ENCODE results near the gene MRPL55. TPM values are rescaled to one million over a fixed set of nuclear protein-coding genes. Genes with fewer than 3 reads are reported as not detected.

MRPL55 gene
- polyA plus RNA-seq, 3 donors, result 99.8 to 277 (median 104) TPM

- Histone ChIP-seq H3K9me3 (replicated peaks in 1 of 2; ENCODE audit: control insufficient read depth in 1 of 2, insufficient read depth in 1 of 2, low read length in 2 of 2) (peaks cover 8 to 14% of the 10 kb centered on the region in 2 donors), H3K27me3 (ENCODE audit: control insufficient read depth in 2 of 2, insufficient read depth in 2 of 2, low read length in 2 of 2) (peaks cover 38 to 68% of the 10 kb centered on the region in 2 donors), H3K36me3 (replicated peaks in 1 of 2; ENCODE audit: control insufficient read depth in 1 of 2, insufficient read depth in 2 of 2, low read length in 2 of 2) (no peaks in the 10 kb centered on the region), H3K79me2 (ENCODE audit: insufficient read depth, low read length) (no peaks in the 10 kb centered on the region), H3K9ac (ENCODE audit: insufficient read depth, low read length, poor library complexity, severe bottlenecking) (no peak overlapping the region), H3K4me2 (replicated peaks; ENCODE audit: extremely low read depth, low read length, poor library complexity, severe bottlenecking) (no peak overlapping the region), H3K4me3 (replicated peaks in 1 of 3; ENCODE audit: low read depth in 2 of 3, low read length in 3 of 3) (no peak overlapping the region), H3K27ac (ENCODE audit: low read depth in 1 of 2, low read length in 2 of 2) (no peak overlapping the region), H2AFZ (ENCODE audit: insufficient read depth, low read depth, low read length, poor library complexity, severe bottlenecking) (no peak overlapping the region), H4K20me1 (ENCODE audit: insufficient read depth, low read length) (no peaks in the 10 kb centered on the region), H3K4me1 (ENCODE audit: control insufficient read depth in 1 of 2, insufficient read depth in 2 of 2, low read length in 2 of 2) (peaks cover 17 to 22% of the 10 kb centered on the region in 2 donors)
- H3K27me3 Mint-ChIP-seq (ENCODE audit: low read depth in 3 of 3), result peaks cover 55 to 77% (median 70%) of the 10 kb centered on the region in 3 donors
- peak overlapping the region in 1 of 2 donors; percentile 74 for H3K4me3 Mint-ChIP-seq
- 38% methylated on average over 7 of the region's 18 CpGs for WGBS (ENCODE audit: insufficient coverage)
- H3K36me3 Mint-ChIP-seq, result peaks cover 3% of the 10 kb centered on the region in 2 donors
- no peak for DNase-seq
- intact Hi-C loops (cut with micrococcal nuclease), result loop anchor here in 1 of 2 donors (10.0 kb wide), 1 partner anchor 304 kb away; no protein-coding TSS in a partner anchor
- H3K27ac Mint-ChIP-seq, result no peak overlapping the region
- peaks cover 0 to 34% (median 19%) of the 10 kb centered on the region in 7 donors for H3K9me3 Mint-ChIP-seq
- no peak for TF ChIP-seq CTCF (IDR thresholded peaks at IDR 0.05)
- H3K4me1 Mint-ChIP-seq, result peaks cover 11% of the 10 kb centered on the region
Measured at GRCh38 chr1:228058172-228058948, 50.7 kb downstream of the MRPL55 start.

Small RNA genes within 50 kb of the gene (small RNA-seq; reads per million reads assigned to genes)
- not detected for gene AL359510.1 (ENCODE audit: insufficient read length, low read depth)

Other genes with a start within 250 kb of the MRPL55 start
- not detected for gene WNT9A, start 161.4 kb downstream of the MRPL55 start, polyA plus RNA-seq
- not detected for gene WNT3A, start 102.3 kb downstream of the MRPL55 start, polyA plus RNA-seq
- gene ARF1, start 26.6 kb downstream of the MRPL55 start, polyA plus RNA-seq, result 100 to 1,000 TPM; 580 to 789 (median 603) TPM
- gene C1orf35, start 6.0 kb downstream of the MRPL55 start, polyA plus RNA-seq, result 10 to 100 TPM in 2 of 3 donors, 1 to 10 TPM in 1; 6.9 to 34.2 (median 10.6) TPM
- gene GUK1, start 31.0 kb upstream of the MRPL55 start, polyA plus RNA-seq, result 100 to 1,000 TPM; 262 to 391 (median 316) TPM
- under 1 TPM in 1 of 3 donors, not detected in 2; 0.15 TPM for gene GJC2, start 40.6 kb upstream of the MRPL55 start, polyA plus RNA-seq
- gene IBA57, start 56.5 kb upstream of the MRPL55 start, polyA plus RNA-seq, result 1 to 10 TPM; 1.6 to 2.1 (median 1.7) TPM
- gene OBSCN, start 98.7 kb upstream of the MRPL55 start, polyA plus RNA-seq, result 1 to 10 TPM in 1 of 3 donors, under 1 TPM in 2; 0.57 to 1.5 (median 0.76) TPM

Data from CD14-positive monocyte (primary cell).